Skeletal muscle cell (primary cell): ENCODE data around the gene ACHE.
"Not testable (repeated sequence)": the region's sequence is repeated elsewhere in the genome, so short reads cannot be mapped to it uniquely, and the experiment has no call there.

Source experiments
- DNase-seq: peaks from one replicate; pipeline ENCODE4 v3.0.0-alpha.2; 2010; ENCODE audit warnings: low read depth
- H3K4me3 ChIP-seq: 2 replicates; pipeline ENCODE4 v1.5.1; 2011; ENCODE audit warnings: low read depth, mild to moderate bottlenecking, control low read depth, low read length, moderate library complexity

The ACHE gene

GRCh38 chr7:100895701-100895955 lies at the start of gene ACHE:
ACHE (minus strand) TSS chr7:100895888; CDS start chr7:100894232, 1,656 bp downstream.
- peak within 1 kb of the TSS; percentile 52 for H3K4me3 ChIP-seq
- no peak for DNase-seq

GRCh38 chr7:100944138-100944537 lies 48.5 kb upstream of the ACHE start:
- DNase-seq, result no peak
- H3K4me3 ChIP-seq, result no peak overlapping the region

- no peak for DNase-seq
- H3K4me3 ChIP-seq, result no peak overlapping the region
Measured at GRCh38 chr7:100943693-100944092, 48.0 kb upstream of the ACHE start.

DNA sequence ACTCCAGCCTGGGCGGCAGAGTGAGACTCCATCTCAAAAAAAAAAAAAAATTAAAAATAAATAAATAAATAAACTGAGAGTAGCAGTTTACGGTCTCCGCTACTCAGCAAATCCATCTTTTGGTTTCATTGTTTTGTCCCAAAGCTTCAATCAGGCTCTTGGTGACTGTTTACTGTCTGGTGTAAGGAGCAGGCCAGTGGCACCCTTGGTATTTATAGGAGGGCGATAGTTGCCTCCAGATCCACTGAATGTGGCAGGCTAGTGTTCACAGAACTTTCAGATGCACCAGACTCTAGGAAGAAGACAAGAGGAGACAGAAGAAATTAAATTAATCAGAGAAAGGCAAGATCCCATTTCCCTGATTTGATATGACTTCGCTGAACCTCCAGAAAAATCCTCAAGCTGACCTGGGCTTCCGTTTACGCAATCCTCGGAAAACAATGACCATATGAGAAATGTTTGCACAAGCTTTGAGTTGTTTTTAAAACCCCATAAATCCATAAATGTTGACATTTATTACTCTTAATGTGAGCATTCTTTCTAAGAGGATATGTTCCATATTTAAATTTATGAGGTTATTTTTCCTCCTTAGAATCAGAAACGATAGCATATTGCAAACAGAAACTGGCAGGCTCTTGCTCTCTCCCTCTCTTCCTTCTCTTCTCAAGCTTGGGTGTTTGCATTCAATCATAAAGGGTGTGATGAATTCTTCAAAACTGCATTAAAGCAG lies 46.5 kb upstream of the ACHE start:
- H3K4me3 ChIP-seq, result no peak overlapping the region
- DNase-seq, result no peak

GRCh38 chr7:100936167-100936566 lies 40.5 kb upstream of the ACHE start:
- H3K4me3 ChIP-seq, DNase-seq: not testable (repeated sequence)

DNA sequence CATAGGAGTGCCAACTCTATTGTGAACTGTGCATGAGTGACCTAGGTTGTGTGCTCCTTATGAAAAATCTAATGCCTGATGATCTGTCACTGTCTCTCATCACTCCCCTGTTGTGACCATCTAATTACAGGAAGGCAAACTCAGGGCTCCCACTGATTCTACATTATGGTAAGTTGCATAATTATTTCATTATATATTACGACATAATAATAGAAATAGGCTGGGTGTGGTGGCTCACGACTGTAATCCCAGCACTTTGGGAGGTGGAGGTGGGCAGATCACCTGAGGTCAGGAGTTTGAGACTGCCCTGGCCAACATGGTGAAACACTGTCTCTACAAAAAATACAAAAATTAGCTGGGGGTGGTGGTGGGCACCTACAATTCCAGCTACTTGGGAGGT lies 39.7 kb upstream of the ACHE start:
- not testable (repeated sequence) for H3K4me3 ChIP-seq, DNase-seq

DNA sequence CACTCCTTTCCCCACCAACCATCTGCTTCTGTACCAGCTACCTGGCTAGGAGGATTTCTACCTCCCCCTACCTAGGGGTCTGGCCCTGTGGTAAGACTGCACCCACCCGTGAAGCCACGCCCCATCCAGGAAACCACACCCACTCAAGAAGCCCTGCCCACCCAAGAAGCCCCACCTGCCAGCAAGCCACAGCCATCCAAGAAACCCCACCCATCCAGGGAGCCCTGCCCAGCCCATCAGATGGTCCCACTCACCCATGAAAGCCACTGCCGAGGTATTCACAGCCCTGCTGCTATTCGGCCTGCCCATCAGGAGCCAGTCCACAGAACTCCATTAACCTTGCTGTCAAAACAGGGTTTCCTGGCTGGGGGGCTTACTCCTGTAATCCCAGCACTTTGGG lies 38.0 kb upstream of the ACHE start:
- no peak overlapping the region for H3K4me3 ChIP-seq
- DNase-seq, result no peak

DNA sequence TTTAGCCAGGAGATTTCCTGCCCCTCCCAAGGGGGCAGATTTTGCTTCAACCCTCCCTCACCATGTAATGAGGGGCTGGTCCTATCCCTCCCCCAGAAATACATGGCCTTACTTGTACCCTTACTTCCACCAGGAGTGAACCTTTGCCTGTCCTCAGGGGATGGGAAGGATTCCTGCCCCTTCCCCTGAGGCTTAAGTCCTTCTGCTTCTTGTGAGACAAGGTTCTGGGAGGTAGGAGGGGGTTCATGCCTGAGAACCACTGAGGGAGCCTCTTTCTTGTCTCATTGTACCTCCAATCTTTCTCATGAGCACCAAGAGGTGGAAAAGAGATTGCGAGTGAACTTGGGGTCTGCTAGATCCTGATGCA lies 34.1 kb upstream of the ACHE start:
- H3K4me3 ChIP-seq, result no peak overlapping the region
- no peak for DNase-seq

DNA sequence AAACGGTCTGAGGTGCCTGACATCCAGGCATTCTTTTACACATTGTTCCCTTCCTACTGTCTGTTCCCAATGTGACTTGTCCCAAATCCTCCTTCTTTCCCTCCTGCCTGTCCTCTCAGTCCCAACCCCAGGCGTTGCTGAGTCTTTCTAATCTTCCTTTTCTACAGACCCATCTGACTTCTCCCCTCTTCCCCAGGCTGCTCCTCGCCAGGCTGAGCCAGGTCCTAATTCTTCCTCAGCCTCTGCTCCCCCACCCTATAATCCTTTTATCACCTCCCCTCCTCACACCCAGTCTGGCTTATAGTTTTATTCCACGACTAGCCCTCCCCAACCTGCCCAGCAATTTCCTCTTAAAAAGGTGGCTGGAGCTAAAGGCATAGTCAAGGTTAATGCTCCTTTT lies 27.9 kb upstream of the ACHE start:
- H3K4me3 ChIP-seq, DNase-seq: not testable (repeated sequence)

DNA sequence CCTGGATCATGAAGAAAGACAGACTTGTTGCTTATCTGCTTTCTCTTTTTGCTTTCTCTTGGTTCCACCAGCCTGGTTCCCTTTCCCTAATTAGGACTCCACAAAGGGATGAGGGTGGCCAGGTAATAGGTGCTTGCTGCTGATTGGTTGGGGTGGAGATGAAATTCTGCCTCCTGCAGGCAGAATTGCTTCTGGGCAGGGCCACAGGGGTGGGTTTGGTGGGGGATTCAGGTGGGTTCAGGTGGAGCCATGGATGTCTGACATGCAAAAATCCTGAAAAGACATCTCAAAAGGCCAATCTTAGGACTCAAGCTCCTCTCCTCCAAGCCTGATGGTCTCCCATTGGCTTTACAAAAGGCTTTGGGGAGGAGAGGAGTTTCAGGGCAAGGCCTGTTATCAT lies 25.4 kb upstream of the ACHE start:
- no peak overlapping the region for H3K4me3 ChIP-seq
- DNase-seq, result no peak

- not testable (repeated sequence) for DNase-seq, H3K4me3 ChIP-seq
Measured at GRCh38 chr7:100919779-100920437, 24.2 kb upstream of the ACHE start.

- H3K4me3 ChIP-seq, DNase-seq: not testable (repeated sequence)
Measured at GRCh38 chr7:100919335-100919734, 23.6 kb upstream of the ACHE start.

DNA sequence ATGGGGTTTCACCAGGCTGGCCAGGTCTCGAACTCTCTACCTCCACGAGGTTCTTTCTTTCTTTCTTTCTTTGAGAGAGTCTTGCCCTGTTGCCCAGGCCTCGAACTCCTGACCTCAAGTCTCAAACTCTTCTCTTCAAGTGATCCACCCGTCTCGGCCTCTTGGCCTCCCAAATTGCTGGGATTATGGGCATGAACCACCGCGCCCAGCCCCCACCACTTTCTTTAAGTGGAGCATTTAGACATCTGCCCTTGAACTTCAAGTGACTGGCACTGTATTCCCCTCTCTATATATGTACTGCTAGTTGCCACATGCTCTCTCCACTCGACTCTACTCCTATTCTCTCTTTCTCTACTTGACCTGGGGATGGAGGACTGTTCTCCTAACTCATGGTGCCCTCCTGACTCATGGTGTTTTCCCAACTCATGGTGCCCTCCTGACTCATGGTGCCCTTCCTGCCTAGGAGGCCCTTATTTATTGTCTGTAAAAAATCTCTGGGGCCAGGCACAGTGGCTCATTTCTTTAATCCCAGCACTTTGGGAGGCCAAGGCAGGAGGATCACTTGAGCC lies 19.3 kb upstream of the ACHE start:
- no peak for DNase-seq
- H3K4me3 ChIP-seq, result no peak overlapping the region

DNA sequence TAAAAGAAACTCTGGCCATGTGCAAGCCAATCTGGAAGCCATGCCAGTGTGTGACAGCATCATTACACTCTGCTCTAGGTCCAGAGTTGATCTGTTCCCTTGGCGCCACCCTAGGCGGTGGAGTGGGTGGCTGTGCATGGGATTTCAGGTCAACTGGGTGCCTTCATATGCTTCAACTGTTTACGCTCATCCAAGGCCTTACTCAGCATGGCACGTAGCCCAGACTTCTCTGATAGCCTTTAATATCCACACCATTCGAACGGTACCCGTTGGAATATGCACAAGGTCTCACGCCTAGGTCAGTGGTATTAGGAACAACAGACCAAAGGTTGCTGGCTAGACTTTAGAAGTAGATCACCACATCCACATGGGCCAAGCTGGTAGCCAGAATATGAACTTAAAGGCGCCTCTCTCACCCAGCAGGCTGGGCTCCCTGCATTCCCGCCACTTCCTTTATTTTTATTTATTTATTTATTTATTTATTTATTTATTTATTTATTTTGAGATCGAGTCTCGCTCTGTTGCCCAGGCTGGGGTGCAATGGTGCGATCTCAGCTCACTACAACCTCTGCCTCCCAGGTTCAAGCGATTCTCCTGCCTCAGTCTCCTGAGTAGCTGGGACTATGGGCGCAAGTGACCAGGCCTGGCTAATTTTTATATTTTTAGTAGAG lies 18.7 kb upstream of the ACHE start:
- no peak for DNase-seq
- no peak overlapping the region for H3K4me3 ChIP-seq

DNA sequence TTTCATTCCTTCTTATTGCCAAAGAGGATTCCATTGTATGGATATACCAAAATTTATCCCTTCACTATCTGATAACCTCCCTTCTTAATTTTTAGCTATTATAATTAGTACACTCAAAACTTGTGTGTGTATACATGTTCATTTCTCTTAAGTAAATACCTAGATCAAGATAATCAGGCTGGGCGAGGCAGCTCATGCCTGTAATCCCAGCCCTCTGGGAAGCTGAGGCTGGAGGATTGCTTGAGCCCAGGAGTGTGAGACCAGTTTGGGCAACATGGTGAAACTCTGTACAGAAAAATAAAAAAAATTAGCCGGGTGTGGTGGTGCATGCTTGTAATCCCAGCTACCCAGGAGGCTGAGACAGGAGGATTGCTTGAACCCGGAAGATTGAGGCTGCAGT lies 15.8 kb upstream of the ACHE start:
- no peak for DNase-seq
- no peak overlapping the region for H3K4me3 ChIP-seq

DNA sequence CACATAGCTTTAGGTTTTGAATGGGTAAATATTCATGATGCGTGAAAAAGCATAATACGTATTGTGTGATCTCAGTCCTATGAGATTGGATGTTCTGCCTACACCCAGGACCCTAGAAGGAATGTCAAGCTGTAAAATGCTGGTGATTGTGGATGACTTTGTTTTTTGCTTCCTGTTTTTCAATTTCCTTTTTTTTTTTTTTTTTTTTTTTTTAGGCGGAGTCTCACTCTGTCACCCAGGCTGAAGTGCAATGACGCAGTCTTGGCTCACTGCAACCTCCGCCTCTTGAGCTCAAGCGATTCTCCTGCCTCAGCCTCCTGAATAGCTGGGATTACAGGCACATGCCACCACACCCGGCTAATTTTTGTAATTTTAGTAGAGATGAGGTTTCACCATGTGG lies 14.8 kb upstream of the ACHE start:
- not testable (repeated sequence) for DNase-seq, H3K4me3 ChIP-seq

DNA sequence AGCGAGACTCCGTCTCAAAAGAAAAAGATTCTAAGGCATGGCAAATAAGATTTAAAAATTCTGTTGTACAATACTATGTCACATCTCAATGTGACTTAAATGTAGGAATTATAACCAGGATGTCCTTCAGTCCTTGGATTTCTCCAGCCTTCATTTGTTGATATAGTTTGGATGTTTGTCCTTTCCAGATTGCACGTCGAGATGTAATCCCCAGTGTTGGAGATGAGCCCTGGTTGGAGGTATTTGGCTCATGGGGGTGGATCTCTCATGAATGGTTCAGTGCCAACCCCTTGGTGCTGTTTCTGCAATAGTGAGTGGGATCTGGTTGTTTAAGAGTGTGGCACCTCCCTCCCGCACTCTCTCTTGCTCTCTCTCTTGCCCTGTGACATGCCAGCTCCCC lies 12.8 kb upstream of the ACHE start:
- DNase-seq, result no peak
- H3K4me3 ChIP-seq, result no peak overlapping the region

- no peak for DNase-seq
- no peak overlapping the region for H3K4me3 ChIP-seq
Measured at GRCh38 chr7:100902638-100903037, 7.0 kb upstream of the ACHE start.

GRCh38 chr7:100901921-100902332 lies 6.2 kb upstream of the ACHE start:
- no peak for DNase-seq
- no peak overlapping the region for H3K4me3 ChIP-seq

- H3K4me3 ChIP-seq, result no peak overlapping the region
- no peak for DNase-seq
Measured at GRCh38 chr7:100900978-100901377, 5.3 kb upstream of the ACHE start.

GRCh38 chr7:100899432-100899831 lies 3.7 kb upstream of the ACHE start:
- no peak overlapping the region for H3K4me3 ChIP-seq
- DNase-seq, result no peak
